IPS DF 4.7 (cell line): ENCODE measurements around the gene DAW1.
"Not testable (repeated sequence)": the region's sequence is repeated elsewhere in the genome, so short reads cannot be mapped to it uniquely, and the experiment has no call there.

Experiments used
- DNase-seq: peaks from one replicate; pipeline ENCODE4 v3.0.0-alpha.2; 2013; ENCODE audit warnings: low spot score; ENCODE audit errors: extremely low read depth

Gene DAW1

GRCh38 chr2:227871375-227871791 is at the start of gene DAW1:
Gene DAW1, plus strand, starts transcription at chr2:227871631. Its CDS starts 59 bp downstream, at chr2:227871690.
- no peak for DNase-seq

GRCh38 chr2:227822416-227823003 is 48.9 kb upstream of the DAW1 start:
- DNase-seq: no peak

DNA sequence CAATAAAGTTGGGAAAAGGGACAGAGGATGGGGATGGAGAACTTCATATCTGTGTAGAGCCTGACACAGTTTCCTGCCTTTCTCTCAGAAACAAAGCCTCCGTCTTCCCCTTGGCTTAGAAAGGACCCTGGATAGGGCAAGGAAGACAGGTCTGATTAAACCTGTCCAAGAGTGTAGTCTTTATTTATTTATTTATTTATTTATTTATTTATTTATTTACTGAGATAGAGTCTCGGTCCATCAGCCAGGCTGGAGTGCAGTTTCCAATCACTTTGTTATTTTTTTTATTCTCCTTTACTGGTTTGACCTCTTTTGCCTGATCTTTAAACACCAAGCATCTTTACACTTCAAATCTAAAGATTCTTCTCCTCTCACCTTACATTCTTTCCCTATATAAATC is 47.5 kb upstream of the DAW1 start:
- DNase-seq: no peak

DNA sequence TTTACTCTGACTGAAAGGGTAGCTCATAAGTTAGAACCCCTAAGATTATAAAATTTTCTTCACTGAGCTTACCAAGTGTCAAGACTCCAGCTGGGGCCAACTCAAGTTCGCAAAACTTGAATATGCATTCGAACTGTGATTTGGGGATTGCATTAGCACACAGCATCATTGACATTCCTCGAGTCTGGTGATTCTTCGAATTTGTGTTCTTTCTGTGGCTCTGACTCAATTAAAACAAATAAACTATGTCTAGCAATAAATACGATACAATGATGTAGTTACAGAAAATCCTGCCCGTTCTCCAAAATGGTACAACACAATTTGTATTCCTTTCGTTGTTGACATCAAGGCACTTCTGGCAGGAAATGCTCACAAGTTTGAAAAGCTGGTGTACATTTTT is 46.7 kb upstream of the DAW1 start:
- no peak for DNase-seq

DNA sequence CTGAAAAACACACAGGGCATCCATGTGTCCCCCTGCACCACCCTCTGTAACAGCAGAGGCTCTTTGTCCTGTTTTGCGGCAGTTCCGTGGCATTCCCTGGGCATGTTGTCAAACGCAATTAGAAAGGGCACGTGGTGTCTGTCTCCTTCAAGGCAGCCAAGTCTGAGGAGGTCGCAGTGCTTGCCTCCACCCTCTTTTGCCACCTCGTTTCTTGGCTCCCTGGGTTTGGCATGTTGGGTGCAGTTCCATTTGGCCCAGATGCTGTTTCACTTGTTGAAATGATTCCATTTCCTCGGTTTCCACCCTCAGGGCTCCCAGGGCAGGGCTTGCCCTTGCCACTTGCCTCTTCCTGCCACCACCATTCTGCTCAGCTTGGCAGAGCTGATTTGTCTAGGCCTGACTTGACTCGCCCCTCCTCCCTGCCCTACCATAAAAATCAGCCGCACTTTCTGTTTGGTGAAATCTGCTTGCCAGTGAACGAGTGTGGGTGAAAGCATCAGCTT is 45.4 kb upstream of the DAW1 start:
- no peak for DNase-seq

DNA sequence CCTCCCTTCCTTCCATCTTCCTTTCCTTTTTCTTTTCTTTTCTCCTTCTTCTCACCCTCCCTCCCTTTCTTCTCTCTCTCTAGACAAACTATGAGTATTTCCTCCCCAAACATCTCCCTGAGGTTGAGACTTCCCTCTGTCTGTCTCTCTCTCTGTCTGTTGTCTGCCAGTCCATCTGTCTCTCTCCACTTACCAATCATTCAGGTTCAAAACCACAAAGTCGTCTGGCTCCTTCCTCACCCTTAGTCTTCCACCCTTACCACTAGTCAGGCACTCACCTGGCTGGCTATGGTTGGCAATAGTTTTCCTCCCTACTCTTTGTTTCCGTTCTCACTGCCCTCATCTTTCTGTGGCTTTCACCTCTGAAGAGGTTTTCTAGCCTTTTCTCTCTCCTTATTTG is 44.9 kb upstream of the DAW1 start:
- no peak for DNase-seq

GRCh38 chr2:227827143-227827542 is 44.3 kb upstream of the DAW1 start:
- no peak for DNase-seq

- no peak for DNase-seq
These were observed 42.9 kb upstream of the DAW1 start for GRCh38 chr2:227828477-227828912.

DNA sequence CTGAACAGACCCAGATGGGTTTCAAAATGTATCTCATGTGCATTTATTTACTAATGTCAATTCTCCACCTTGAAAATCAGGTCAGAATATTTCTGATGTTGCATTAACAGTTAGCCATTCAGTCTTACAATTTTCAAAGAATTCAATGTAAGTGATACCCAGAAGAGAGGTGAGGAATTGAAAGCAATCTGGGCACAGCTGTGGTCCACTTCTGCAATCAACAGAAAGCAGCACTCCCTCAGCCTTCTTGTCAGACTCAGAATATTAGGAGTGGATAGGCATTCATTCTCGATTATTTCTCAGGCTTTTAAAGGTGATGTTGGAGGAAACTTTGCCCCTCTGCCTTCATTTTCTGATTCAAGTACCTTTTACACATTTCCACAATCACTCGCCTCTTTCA is 42.1 kb upstream of the DAW1 start:
- no peak for DNase-seq

DNA sequence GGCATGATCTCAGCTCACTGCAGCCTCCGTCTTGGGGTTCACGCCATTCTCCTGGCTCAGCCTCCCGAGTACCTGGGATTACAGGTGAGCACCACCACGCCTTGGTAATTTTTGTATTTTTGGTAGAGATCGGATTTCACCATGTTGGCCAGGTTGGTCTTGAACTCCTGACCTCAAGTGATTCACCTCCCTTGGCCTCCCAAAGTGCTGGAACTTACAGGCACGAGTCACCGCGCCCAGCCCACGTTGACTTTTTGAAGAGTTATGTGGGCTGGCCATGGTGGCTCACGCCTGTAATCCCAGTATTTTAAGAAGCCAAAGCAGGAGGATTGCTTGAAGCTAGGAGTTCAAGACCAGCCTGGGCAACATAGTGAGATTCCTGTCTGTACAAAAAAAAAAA is 37.0 kb upstream of the DAW1 start:
- DNase-seq: no peak

DNA sequence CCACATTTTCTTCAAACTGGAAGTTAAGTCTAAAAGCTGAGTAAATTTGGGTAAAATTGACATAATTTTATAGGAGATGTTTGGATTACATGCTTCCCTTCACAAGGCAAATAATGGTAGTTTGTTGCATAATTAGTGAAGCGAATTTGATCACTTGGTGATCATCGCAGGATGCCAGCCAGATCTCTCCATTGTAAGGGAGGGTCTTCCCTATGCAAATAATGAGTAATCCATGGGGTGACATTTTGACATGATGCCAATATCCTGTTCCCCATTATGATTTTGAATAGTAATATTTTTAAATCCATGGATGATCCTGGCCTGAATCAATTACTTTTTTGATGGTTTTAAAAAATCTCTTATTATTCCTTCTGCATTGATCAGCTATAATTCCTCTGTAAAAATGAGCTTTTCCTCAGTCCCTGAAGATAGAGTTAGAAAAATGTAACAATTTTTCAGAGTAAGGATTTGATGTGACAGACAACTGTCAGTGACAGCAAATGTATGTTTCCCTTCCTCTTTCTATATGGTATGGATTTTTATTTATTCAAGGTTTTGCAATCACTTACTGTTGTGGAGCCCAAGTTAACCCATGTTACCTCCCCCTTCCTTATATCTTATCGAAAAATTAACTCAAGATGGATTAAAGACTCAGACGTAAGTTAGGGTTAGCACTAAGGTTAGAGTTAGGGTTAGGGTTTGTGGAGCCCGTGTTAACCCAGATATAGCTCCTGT is 36.3 kb upstream of the DAW1 start:
- no peak for DNase-seq

DNA sequence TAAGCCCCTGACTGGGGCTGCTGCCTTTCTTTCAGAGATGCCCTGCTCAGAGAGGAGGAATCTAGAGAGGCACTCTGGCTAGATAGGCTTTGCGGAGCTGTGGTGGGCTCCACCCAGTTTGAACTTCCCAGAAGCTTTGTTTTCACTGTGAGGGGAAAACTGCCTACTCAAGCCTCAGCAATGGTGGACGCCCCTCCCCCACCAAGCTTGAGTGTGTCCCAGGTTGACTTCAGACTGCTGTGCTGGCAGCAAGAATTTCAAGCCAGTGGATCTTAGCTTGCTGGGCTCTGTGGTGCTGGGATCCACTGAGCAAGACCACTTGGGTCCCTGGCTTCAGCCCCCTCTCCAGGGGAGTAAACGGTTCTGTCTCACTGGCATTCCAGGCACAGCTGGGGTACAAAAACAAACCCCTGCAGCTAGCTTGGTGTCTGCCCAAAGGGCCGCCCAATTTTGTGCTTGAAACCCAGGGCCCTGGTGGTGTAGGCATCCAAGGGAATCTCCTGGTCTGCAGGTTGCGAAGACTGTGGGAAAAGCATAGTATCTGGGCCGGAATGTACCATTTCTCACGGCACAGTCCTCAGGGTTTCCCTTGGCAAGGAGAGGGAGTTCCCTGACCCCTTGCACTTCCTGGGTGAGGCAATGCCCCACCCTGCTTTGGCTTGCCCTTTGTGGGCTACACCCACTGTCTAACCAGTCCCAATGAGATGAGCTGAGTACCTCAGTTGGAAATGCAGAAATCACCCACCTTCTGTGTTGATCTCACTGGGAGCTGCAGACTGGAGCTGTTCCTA is 31.9 kb upstream of the DAW1 start:
- not testable (repeated sequence) for DNase-seq

GRCh38 chr2:227846831-227847230 is 24.6 kb upstream of the DAW1 start:
- DNase-seq: no peak

DNA sequence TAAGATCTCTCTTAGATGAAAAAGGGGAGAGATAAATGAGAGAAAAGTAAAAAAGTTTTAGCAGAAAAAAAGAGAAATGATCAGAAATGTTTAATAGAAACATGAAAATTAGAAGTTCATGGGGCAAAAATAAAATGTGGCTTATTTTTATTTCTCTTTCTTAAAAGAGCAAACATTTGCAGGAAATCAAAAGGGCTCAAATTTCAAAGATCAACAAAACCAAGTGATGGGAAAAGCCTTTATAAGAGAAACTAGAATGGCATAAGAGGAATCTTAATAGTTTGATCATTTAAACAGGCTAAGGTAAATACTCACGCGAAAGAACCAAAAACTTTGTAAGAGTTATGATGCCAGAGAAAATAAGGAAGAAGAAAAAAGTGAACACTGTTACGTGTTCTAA is 23.3 kb upstream of the DAW1 start:
- no peak for DNase-seq

GRCh38 chr2:227848586-227848985 is 22.8 kb upstream of the DAW1 start:
- DNase-seq: no peak

GRCh38 chr2:227849906-227850305 is 21.5 kb upstream of the DAW1 start:
- DNase-seq: no peak

GRCh38 chr2:227853204-227853629 is 18.2 kb upstream of the DAW1 start:
- DNase-seq: no peak

DNA sequence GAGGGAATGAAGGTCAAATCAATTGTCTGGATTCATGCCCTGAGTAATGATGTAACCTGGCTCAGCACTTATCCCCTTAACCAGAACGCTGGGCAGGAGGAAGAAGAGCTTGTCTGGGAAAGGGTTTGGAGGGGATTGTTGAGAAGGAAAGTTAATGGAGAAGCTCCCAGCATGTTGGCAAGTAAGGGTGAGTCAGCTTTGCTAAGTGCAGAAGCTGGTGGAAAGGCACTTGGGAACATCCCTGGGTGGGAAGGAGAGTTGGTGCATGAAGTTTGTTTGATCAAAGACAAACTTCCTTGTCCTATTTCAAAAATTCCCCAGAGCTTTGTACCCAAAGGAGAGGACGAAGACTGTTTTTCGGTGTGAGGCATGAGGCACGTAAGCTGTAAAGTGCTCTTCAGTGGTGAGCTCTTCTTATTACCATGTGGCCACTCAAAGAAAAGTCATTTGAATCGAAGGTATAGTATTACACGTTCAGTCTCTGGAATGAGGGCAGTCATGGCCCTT is 17.6 kb upstream of the DAW1 start:
- DNase-seq: no peak

DNA sequence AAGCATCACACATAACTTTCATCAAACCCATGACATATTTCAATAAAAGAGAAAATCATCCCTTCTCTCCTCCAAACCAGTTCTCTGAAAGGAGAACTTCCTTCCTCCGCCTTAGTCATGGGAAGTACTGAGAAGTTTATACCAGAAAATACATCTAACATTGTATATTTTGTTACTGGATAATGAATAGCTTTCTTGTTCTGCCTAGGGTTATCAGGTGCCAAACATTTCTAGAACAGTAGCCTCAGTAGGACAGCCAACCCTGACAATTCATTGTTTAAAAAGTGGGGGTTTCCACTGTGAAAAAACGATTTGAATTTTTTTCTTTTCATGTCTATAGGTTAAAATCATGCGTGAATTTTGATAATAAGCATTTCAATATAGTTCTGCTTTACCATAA is 16.0 kb upstream of the DAW1 start:
- DNase-seq: no peak

- DNase-seq: no peak
These were observed 14.7 kb upstream of the DAW1 start for GRCh38 chr2:227856697-227857096.

DNA sequence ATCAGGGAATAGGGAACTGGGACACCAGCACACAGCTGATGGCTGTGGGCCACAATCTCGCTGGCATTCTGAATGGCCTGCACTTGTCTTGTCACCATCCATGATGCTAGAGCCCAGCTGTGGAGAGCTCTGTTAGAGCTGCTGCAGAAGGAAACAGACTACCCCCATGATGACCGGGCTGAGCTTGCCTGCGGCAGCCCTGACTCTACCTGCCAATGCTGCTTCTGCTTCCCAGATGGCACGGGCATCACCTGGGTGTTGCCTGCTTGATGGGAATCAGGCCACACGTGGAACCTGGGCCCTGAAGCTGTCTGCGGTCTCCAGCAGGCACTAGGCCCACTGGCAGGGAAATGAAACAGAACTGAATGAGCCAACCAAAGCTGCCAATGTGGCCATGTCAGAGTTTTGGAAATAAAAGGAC is 11.2 kb upstream of the DAW1 start:
- DNase-seq: no peak

DNA sequence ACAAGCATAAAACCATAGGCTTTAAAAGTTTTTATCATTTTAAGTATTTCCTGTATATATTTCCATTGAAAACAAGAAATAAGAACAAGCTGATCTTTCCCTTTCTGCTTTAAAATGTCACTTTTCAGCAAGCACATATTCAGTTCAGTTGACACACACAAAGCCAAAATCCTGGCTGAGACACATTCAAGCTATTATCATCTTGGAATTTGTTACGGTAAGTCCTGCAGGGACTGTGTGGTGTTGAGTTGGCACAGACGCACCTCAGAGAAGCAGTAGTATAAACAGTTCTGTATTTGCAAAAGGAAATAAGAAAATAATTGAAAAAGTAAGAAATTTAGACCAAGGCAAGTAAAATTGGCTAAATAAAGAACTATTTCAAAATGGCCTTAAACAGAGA is 10.4 kb upstream of the DAW1 start:
- no peak for DNase-seq
